ENCODE data around the gene COL4A5. TPM values are rescaled to one million over a fixed set of nuclear protein-coding genes. Genes with fewer than 3 reads are reported as not detected.

The COL4A5 gene
- total and polyA plus RNA-seq, 8 donors, result 5.5 to 160 (median 48.5) TPM

DNA sequence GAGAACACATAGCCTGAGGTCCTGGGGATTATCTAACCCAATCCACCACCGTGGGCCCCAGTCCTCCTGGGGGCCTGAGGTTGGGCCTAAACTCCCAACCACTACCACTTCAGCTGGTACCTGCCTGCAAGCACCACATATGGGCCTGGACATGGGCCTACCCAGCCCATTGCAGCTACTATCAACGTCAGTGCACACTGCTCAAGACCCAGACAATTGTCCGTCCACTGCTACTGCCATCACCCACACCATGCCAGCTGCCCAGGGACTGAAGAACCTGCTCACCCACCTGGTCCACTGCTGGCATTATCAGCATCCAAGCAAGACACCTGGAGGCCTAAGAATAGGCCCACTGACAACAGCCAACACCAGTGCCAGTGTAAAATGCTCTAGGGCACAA, 88.1 kb downstream of the COL4A5 start:
- Histone ChIP-seq H3K9me3 (no peaks in the 10 kb centered on the region), H3K27me3 (peaks cover 0 to 2% (median 0%) of the 10 kb centered on the region in 3 donors), H3K4me1 (no peaks in the 10 kb centered on the region), H3K36me3 (no peaks in the 10 kb centered on the region), H3K27ac (no peak overlapping the region), H3K4me3 (no peak overlapping the region)
- TF ChIP-seq POLR2A (IDR thresholded peaks at IDR 0.05), result no peak
- no peak for TF ChIP-seq EP300 (IDR thresholded peaks at IDR 0.05)
- TF ChIP-seq POLR2AphosphoS5 (IDR thresholded peaks at IDR 0.05), result no peak
- TF ChIP-seq, protein P1, sequence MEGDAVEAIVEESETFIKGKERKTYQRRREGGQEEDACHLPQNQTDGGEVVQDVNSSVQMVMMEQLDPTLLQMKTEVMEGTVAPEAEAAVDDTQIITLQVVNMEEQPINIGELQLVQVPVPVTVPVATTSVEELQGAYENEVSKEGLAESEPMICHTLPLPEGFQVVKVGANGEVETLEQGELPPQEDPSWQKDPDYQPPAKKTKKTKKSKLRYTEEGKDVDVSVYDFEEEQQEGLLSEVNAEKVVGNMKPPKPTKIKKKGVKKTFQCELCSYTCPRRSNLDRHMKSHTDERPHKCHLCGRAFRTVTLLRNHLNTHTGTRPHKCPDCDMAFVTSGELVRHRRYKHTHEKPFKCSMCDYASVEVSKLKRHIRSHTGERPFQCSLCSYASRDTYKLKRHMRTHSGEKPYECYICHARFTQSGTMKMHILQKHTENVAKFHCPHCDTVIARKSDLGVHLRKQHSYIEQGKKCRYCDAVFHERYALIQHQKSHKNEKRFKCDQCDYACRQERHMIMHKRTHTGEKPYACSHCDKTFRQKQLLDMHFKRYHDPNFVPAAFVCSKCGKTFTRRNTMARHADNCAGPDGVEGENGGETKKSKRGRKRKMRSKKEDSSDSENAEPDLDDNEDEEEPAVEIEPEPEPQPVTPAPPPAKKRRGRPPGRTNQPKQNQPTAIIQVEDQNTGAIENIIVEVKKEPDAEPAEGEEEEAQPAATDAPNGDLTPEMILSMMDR (IDR thresholded peaks at IDR 0.05), result no peak
- 63 to 93% (median 92%) methylated on average over 2 to 3 of the region's 3 CpGs for WGBS, 5 donors
- intact Hi-C loops (cut with DNase I; ENCODE audit: low total_unique reads), result no loop called here
- no peak for DNase-seq

DNA sequence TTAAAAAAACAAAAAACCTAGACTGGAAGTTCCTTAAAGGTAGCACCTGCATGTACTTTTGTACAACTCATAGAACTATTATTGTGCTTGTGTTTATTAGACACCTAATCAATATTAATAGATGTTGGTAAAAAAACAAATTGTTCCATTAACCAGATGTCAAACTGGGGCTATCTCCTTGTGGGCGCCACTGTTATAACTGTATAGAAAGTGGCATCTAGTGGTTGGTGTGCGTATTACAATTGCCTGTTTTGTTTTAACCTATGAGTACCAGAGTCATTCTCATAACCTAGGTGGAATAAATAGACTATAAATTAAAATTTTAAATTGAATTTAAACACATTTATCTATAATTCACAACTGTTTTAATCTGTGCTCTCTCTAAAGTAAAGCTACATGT, 97.4 kb downstream of the COL4A5 start:
- intact Hi-C loops (cut with DNase I; ENCODE audit: low total_unique reads), result no loop called here
- DNase-seq, result peak in 1 of 2 donors; percentile 41
- Histone ChIP-seq H3K27me3 (peaks cover 0 to 5% (median 0%) of the 10 kb centered on the region in 3 donors), H3K4me1 (no peaks in the 10 kb centered on the region), H3K9me3 (no peaks in the 10 kb centered on the region), H3K36me3 (no peaks in the 10 kb centered on the region), H3K27ac (no peak overlapping the region), H3K4me3 (no peak overlapping the region)
- 11 to 36% (median 23%) methylated on average over 2 of the region's 2 CpGs for WGBS, 5 donors
- TF ChIP-seq EP300 (IDR thresholded peaks at IDR 0.05), result no peak
- TF ChIP-seq, protein P1 (IDR thresholded peaks at IDR 0.05), result peak in 5 of 7 experiments; percentile 53 to 74 (median 59)

DNA sequence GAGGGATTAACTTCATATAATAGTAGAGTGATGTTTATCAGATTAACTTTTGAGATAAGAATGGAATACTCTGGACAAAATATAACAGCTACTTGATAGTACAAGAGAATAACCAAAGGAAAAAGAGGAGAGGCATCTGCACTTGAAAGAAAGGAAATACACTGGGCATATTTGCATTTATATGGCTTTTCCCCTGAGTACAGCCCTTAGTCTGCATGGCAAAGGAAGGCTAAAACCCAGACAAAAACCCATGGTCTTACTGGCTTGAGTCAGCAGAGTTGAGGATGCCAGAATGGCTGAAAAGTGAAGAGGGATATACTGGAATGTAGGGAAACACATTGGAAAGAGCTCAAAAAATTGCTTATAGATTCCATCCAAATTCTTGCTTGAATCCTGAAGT, 101.6 kb downstream of the COL4A5 start:
- Histone ChIP-seq H3K27me3 (peaks cover 0 to 5% (median 0%) of the 10 kb centered on the region in 3 donors), H3K9me3 (peaks cover 0 to 10% (median 0%) of the 10 kb centered on the region in 4 donors), H3K4me1 (no peaks in the 10 kb centered on the region), H3K27ac (no peak overlapping the region), H3K4me3 (no peak overlapping the region), H3K36me3 (no peaks in the 10 kb centered on the region)
- DNase-seq, result no peak
- intact Hi-C loops (cut with DNase I; ENCODE audit: low total_unique reads), result no loop called here
- TF ChIP-seq POLR2AphosphoS5 (IDR thresholded peaks at IDR 0.05), result no peak
- TF ChIP-seq, protein P1 (IDR thresholded peaks at IDR 0.05), result no peak
- no peak for TF ChIP-seq POLR2A (IDR thresholded peaks at IDR 0.05)
- no peak for TF ChIP-seq EP300 (IDR thresholded peaks at IDR 0.05)

DNA sequence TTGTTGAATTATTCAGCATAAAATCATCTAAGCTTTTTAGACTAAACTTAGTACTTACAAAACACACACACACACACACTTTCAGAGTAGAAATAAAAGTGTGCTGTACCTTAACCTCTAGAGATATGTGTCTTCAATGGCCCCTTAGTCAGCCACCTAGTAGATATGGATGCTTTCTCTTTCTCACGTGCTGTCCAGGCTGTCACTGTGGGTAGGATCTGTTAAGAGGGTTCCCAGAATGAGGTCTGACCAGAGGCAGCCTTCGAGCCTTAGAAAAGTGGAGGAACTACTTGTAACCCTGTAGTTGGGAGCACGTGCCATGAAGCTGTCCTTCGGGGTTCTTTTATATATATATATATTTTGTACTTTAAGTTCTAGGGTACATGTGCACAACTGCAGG, 117.9 kb downstream of the COL4A5 start:
- DNase-seq, result no peak
- no peaks in the 10 kb centered on the region for H3K36me3 ChIP-seq

More for the DNA sequence above, 117.9 kb downstream of the COL4A5 start:
- WGBS, 5 donors, result 57 to 91% (median 78%) methylated on average over 4 of the region's 4 CpGs
- TF ChIP-seq POLR2AphosphoS5 (IDR thresholded peaks at IDR 0.05) (no peak), POLR2A (IDR thresholded peaks at IDR 0.05) (no peak), EP300 (IDR thresholded peaks at IDR 0.05) (no peak)
- TF ChIP-seq, protein P1 (IDR thresholded peaks at IDR 0.05), result no peak
- no peak overlapping the region for H3K4me3 ChIP-seq
- H3K27me3 ChIP-seq, result no peaks in the 10 kb centered on the region
- H3K27ac ChIP-seq, result no peak overlapping the region
- no peaks in the 10 kb centered on the region for H3K9me3 ChIP-seq
- intact Hi-C loops (cut with DNase I; ENCODE audit: low total_unique reads), result no loop called here
- H3K4me1 ChIP-seq, result no peaks in the 10 kb centered on the region

Measured in stomach (tissue), 9 donors.